Measurements from ENCODE around the gene PHETA2.

DNA sequence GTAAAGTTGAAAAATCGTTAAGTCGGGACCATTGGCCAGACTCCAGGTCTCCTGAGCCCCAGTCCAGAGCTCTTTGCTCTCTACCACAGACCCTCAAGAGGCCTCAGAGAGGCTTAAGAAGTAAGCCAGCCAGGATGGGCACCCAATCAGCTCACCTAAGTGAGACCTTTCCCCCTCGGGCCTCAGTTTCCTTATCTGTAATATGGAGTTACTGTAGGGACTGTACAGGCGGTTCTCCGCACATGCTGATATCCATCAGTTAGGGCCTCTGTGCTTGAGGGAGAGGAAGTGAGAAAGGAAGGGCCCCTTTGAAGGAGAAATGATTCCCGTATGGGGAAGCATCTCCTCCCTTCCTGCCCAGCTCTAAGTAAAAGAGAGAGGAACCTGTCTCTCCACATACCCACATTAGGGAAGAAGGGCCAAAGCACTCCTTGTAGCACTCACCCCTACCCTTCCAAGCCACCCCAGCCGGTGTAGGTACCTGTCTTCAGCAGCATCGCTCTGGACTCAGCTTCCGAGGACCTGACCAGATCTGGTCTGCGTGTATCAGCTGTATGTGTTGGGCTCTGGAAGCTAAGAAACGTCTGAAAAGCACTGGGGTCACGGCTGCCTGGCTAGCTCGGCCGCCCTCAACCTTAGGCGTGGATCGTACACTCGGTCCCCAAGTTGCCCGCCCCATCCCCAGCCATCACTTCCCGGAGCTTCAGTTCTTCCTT lies 4.1 kb upstream of the PHETA2 start:
- TF ChIP-seq, protein P1, sequence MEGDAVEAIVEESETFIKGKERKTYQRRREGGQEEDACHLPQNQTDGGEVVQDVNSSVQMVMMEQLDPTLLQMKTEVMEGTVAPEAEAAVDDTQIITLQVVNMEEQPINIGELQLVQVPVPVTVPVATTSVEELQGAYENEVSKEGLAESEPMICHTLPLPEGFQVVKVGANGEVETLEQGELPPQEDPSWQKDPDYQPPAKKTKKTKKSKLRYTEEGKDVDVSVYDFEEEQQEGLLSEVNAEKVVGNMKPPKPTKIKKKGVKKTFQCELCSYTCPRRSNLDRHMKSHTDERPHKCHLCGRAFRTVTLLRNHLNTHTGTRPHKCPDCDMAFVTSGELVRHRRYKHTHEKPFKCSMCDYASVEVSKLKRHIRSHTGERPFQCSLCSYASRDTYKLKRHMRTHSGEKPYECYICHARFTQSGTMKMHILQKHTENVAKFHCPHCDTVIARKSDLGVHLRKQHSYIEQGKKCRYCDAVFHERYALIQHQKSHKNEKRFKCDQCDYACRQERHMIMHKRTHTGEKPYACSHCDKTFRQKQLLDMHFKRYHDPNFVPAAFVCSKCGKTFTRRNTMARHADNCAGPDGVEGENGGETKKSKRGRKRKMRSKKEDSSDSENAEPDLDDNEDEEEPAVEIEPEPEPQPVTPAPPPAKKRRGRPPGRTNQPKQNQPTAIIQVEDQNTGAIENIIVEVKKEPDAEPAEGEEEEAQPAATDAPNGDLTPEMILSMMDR (IDR thresholded peaks at IDR 0.05), result no peak
- no peak for TF ChIP-seq POLR2A (IDR thresholded peaks at IDR 0.05)

Data from testis (tissue), 2 donors.